ENCODE data around the gene OSBPL2. TPM values are rescaled to one million over a fixed set of nuclear protein-coding genes. Genes with fewer than 3 reads are reported as not detected.

OSBPL2 gene
- 10 to 100 TPM; 40.1 to 41.2 TPM for total RNA-seq
- long read RNA-seq, full-length matches to known transcripts = 33 of 47 reads
- long read RNA-seq, partial matches to known transcripts = 9 of 47 reads
- long read RNA-seq, other reads (novel, unspliced or antisense) = 5 of 47 reads

DNA sequence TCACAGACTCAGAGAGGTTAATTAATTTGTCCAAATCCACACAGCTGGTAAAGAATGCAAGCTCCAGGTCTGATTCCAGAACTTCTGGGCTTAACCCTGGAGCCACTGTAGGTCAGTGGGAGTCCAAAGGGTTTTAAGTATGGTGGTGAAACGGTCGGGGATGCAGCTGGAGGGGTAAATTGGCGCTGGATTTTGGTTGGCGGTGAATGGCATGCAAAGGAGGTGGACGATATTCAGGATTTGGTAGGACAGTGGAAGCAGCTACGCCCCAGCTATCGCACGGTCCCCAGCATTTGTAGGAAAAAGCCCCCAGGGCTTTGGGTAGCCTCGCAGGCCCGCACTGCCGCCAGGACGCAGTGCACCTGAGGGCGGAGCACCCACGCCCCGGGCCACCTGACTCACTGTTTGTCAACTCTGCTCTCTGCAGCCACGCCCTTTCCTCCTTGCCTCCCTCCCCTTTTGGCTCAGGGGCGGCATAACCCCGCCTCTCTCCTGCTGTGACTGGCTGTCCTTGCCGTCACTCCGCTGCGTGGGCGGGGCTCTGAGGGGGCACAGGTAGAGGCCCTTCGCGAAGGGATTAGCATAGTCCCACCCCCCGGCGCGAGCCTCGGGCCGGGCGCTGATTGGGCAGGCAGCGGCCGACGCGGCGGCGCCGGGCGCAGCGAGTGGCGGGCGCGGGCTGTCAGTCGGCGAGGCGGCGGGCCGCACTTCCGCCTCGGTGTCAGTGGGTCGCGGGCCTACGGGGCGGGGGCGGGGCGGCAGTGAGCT is at the start of gene OSBPL2:
TSS of gene OSBPL2 (plus strand) at position 721 of the 768 bp plus-strand sequence. CDS start 17,664 bp downstream, outside the sequence.
- DNase-seq (peak; percentile 99), ATAC-seq (peak; percentile 98 to 99)
- intact Hi-C loops (cut with DNase I) = loop anchor here in 1 of 2 donors (10.0 kb wide), 1 partner anchor 53 kb away; the partner anchor contains the start of gene MTG2

DNA sequence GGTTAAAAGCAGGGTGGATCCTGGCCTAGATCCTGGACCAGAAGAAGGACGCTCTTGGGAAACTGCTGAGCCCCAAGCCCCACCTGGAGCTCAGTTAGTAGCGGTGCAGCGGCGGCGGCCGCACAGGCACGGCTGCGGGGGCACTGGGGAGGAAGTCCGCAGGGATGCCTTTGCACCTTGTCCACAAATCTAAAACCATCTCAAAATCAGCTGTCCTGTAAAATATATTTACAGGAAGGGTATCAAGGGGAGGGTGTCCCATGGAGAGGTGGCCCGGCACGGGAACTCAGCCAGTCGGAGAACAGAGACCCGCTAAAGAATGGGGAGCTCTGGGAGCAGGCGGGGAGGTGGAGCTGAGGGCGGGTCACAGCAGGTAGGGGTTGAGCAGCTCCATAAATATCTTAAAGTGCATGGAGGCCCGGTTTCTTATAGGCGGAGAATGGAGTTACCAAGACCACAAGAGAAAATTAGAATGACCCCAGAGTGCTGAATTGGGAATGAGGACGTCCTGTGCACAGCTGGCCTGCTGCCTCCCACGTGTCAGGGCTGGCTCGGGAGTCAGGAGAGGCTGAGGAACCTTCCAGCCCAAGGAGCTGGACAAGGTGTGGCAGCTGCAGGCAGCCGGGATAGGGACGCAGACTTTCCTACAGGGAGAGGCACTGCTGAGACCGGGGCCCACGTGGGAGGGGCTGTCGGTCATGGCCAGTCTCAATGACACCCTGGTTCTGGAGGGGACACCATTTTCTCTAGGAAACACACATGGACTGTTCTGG is 47.5 kb upstream of the OSBPL2 start:
- DNase-seq (no peak), ATAC-seq (no peak)
- intact Hi-C loops (cut with DNase I) = no loop called here

DNA sequence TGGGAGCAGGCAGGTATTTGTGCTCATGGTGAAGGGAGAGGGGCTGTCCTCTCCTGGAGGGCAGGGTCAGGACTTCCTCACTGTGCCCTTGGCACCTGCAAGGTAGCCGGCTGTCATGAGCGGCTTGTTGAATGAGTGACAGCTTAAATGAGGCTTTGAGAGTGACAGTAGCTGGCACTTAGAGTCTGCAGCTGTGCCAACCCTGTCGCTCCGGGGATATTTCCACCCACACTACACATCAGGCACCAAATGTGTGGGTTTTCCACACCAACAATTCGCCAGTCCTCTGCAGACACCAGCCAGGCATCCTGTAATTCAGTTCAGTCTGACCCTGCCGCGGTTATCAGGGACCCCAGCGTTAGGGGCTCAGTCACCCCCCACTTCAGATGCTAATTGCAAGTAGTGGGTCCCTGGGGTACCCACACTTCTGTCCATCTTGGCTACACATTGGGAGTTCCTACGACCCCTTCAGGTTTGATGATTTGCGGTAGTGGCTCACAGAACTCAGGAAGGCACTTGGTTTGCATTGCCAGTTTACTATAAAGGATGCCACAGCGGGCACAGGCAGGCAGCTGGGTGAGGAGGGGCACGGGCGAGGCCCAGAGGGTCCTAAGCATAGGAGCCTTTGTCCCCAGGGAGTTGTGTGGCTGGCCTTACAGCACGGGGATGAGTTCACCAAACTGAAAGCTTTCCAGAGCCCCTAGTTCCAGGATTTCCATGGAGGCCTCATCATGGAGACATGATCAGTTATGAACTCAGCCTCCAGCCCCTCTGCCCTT is 46.4 kb upstream of the OSBPL2 start:
- DNase-seq (no peak), ATAC-seq (peak in 1 of 2 donors; percentile 11)
- intact Hi-C loops (cut with DNase I) = no loop called here

GRCh38 chr20:62192635-62193034 is 45.7 kb upstream of the OSBPL2 start:
- no peak for DNase-seq
- no peak for ATAC-seq
- intact Hi-C loops (cut with DNase I) = no loop called here

DNA sequence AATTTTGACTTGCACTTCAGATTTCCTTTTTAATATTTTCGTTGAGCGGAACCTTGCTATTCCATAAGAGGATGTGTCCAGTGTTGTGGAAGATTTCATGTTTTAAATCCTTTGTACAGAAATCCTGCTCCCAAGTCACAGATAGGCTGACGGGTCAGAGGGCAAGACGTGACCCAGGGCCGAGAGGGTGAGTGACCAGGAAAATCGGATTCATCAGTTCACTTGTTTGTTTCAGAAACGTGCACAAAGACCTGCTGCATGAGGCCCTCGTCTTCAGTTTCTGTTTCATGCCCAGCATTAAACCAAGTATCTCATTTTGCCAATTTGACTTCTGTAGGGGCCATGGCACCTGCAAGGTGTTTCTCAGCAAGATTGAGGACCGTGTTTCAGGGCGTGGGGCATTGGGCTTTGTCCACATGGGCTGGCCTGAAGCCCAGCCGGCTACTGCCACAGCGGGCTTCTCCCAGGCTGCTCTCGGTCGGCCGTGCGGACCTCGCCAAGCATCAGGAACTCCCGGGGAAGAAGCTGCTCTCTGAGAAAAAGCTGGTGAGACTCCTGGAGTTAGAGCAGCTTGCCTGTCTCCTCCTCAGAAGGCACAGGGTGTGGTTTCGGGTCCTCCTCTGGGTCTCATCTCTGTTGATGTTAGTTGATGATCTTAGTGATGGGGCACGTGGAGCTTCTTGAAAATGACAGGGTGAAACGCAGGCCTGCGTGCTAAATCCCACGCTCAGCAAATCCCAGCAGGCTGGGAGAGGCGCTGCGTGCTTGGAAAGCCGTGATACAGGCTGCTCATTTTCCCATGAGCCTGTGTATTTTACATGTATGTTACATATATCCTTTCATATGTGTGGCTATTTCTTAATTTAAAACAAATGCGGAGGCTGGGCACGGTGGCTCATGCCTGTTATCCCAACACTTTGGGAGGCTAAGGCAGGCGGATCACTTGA is 45.0 kb upstream of the OSBPL2 start:
- intact Hi-C loops (cut with DNase I) = no loop called here
- no peak for DNase-seq

DNA sequence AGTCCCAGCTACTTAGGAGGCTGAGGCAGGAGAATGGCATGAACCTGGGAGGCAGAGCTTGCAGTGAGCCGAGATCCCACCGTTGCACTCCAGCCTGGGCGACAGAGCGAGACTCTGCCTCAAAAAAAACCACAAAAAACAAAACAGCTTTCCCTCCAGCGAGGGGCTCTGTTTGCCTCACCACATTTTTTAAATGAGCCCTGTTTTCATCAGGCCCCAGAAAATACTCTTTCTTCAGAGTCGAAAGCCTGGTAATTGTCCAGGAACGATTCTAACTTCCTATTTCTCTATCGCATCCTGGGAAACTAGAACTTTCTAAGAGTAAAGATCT is 43.3 kb upstream of the OSBPL2 start:
- ATAC-seq = no peak
- no peak for DNase-seq
- intact Hi-C loops (cut with DNase I) = no loop called here

More for the DNA sequence above, 45.0 kb upstream of the OSBPL2 start:
- no peak for ATAC-seq

DNA sequence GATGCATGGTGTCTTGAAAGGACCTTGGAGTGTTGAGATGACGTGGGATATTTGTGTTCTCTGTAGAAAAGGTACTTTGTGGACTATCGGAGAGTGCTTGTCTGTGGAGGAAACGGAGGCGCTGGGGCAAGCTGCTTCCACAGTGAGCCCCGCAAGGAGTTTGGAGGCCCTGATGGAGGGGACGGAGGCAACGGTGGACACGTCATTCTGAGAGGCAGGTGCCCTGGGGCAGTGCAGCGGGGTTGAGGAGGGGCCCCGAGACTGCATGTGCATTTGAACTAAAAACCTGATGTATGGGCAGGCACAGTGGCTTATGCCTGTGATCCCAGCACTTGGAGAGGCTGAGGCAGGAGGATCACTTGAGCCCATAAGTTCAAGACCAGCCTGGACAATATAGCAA is 42.6 kb upstream of the OSBPL2 start:
- ATAC-seq (no peak), DNase-seq (peak; percentile 13)
- intact Hi-C loops (cut with DNase I) = no loop called here

DNA sequence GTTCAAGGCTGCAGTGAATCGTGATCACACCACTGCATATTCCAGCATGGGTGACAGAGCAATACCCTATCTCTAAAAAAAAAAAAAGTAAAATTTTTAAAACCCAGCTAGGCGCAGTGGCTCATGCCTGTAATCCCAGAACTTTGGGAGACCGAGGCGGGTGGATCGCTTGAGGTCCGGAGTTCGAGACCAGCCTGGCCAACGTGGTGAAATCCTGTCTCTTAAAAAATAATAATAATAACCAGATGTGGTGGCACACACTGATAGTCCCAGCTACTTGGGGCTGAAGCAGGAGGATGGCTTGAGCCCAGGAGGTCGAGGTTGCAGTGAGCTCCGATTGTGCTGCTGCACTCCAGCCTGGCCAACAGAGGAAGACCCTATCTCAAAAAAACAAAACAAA is 42.0 kb upstream of the OSBPL2 start:
- peak; percentile 3 for DNase-seq
- no peak for ATAC-seq
- intact Hi-C loops (cut with DNase I) = no loop called here

DNA sequence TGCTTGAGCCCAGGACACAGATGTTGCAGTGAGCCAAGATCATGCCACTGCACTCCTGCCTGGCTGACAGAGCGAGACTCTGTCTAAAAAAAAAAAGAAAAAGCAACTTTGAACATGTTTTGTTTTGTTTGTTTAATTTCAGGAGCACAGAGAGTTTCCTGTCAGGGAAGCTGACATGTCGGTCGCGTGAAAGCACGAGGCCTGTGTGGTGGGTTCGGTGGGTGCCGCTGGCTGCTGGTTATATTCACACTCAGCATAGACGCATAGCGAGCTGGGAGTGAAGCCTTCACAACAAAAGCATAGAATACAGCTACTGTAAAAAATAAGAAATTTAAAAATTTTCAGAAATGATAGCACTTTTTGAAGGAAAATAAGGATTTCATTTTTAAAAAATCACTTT is 41.0 kb upstream of the OSBPL2 start:
- no peak for ATAC-seq
- DNase-seq = peak; percentile 4
- intact Hi-C loops (cut with DNase I) = no loop called here

- intact Hi-C loops (cut with DNase I) = no loop called here
- peak; percentile 8 for DNase-seq
These were observed 40.5 kb upstream of the OSBPL2 start for GRCh38 chr20:62197801-62198200.

GRCh38 chr20:62198496-62198895 is 39.8 kb upstream of the OSBPL2 start:
- ATAC-seq (no peak), DNase-seq (peak; percentile 11)
- intact Hi-C loops (cut with DNase I) = no loop called here

More at GRCh38 chr20:62197801-62198200, 40.5 kb upstream of the OSBPL2 start:
- no peak for ATAC-seq

GRCh38 chr20:62198931-62199330 is 39.4 kb upstream of the OSBPL2 start:
- DNase-seq (peak; percentile 18), ATAC-seq (no peak)
- intact Hi-C loops (cut with DNase I) = no loop called here

- DNase-seq (peak; percentile 20), ATAC-seq (no peak)
- intact Hi-C loops (cut with DNase I) = no loop called here
These were observed 37.7 kb upstream of the OSBPL2 start for GRCh38 chr20:62200491-62201172.

DNA sequence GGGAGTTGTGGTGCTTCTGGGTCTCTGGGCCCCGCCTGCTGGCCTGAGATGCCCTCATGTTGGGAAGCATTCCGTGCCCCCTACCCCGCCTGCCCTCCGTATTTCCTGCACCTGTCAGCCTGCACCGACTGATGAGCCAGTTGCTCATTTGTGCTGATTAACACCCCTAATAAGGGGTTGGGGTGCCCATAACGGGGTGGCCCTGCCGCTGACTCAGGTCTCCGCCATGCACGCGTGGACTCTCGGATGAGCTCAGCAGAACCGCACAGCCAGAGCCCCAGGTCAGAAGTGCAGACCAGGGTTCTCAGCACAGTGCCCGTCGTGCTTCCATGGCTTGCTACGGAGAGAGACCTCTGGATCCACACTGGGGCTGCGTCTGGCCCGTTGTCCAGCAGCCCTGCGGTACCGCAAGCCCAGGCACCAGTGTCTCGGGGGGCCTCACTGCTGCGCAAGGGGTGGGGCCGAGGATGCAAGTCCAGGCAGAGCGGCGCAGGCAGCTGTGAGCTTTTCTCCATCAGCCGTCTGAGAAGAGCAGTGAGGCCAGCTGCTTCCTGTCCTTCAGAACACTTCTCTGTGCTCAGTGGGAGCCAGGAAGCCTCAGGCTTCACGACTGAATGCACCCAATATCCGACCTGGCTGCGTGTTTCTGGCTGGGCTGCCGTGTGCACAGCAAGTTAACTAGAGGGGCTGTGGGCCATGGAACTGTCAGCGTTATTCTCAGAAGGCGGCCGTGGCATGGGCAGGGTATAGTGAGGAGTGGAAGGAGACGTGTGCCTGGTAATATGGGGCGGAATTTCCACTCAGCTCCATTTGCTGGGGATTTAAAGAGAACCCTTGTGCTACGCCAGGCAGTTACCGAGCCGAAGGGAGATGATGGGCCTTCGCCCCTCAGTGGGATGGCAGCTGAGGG is 36.9 kb upstream of the OSBPL2 start:
- intact Hi-C loops (cut with DNase I) = no loop called here
- no peak for ATAC-seq
- DNase-seq = peak; percentile 8

- DNase-seq (peak; percentile 5), ATAC-seq (no peak)
- intact Hi-C loops (cut with DNase I) = no loop called here
These were observed 36.3 kb upstream of the OSBPL2 start for GRCh38 chr20:62202083-62202395.

DNA sequence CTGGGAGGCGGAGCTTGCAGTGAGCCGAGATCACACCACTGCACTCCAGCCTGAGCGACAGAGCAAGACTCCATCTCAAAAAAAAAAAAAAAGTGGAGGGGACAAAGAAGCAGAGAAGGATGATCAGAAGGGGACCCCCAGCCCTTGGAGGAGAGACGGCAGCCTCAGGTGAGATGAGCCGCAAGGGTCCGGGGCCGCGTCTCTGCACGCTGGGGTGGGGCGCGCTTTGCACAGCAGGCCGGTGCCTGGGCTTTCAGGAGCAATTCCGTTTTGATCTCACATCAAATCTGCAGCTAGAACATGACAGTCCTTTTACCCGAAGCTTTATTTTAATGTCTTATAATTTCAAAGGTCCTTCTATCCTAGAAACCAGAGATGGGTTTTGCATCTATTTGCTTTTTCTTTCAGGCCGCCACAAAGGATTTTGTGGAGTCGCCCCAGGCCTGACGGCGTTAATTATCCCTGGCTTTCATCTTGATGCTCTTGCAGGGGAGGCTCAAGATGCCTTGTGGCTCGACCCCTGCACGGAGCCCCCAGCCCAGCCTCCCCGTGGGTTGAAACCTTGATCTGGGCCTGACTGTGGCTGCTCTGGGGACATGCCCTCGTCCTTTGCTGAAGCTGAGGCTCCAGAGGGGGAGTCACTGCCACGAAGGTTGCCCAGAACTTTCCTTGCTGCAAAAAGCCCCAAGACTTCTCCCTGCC is 35.5 kb upstream of the OSBPL2 start:
- peak; percentile 15 for DNase-seq
- ATAC-seq = no peak
- intact Hi-C loops (cut with DNase I) = no loop called here

Measured in left cardiac atrium (tissue), 4 donors.